ENCODE data around the gene RFX8.

RFX8 gene

DNA sequence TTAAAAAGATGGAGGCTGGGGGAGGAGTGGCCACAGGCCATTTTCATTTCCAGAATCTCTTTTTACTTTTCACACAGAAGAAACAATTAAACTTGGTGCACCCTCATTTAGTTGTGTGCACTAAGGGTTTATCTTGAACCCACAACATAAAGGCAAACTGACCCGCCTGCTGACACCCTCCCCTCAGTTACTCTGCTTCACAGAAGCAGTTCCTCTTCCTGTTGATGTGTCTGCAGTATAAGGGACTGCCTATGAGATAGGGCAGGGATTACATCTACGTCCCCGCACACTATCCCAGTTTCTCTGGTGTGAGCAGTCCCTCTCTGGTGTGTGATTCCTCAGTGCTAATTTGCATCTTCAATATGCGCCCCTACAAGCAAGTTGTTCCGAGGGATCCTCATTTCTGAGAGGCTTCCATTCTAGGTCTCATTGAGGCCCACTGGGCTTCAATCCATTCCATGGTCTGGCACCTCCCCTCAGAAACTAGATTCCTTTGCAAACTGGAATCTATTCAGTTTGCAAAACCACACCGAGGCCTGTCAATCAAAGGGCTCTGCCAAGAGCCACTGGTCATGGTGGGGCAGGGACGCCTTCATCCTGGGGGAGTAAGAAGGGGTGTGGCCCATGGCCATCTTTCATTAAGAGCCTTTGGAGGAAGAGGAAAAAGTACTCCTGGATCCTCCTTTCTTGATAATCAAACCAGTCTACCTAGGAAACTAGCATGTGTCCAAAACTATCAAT lies 99.9 kb downstream of the RFX8 start:
- no peak for DNase-seq (ENCODE audit: low read depth)
- no peak for TF ChIP-seq CTCF (IDR thresholded peaks at IDR 0.05; ENCODE audit: insufficient read depth, low read depth, low read length, missing control alignments)
- no peak overlapping the region for H3K4me3 ChIP-seq (ENCODE audit: low read depth, low read length)

- H3K4me3 ChIP-seq (ENCODE audit: low read depth, low read length): no peak overlapping the region
- no peak for DNase-seq (ENCODE audit: low read depth)
- no peak for TF ChIP-seq CTCF (IDR thresholded peaks at IDR 0.05; ENCODE audit: insufficient read depth, low read depth, low read length, missing control alignments)
Observed at GRCh38 chr2:101372792-101373191, 102.1 kb downstream of the RFX8 start.

- TF ChIP-seq CTCF (IDR thresholded peaks at IDR 0.05; ENCODE audit: insufficient read depth, low read depth, low read length, missing control alignments): no peak
- no peak for DNase-seq (ENCODE audit: low read depth)
- H3K4me3 ChIP-seq (ENCODE audit: low read depth, low read length): no peak overlapping the region
Observed at GRCh38 chr2:101371636-101372035, 103.3 kb downstream of the RFX8 start.

DNA sequence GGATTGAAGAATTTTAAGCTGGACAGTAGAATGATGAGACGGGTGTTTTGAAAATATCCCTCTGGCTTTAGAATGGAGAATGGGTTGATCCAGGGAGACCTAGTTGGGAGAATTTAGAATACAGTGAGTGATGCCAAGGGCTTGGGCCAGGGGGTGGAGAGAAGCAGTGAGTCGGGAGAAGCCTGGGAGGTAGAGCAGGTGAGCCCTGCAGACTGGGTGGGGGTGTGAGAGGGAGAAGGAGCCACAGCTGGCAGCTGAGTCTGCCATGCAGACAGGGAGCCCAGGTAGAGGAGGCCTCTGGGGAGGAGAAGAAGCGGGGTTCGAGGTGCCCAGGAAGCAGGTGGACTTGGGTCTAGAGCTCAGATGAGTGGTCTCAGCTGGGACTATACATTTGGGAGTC lies 105.8 kb downstream of the RFX8 start:
- TF ChIP-seq CTCF (IDR thresholded peaks at IDR 0.05; ENCODE audit: insufficient read depth, low read depth, low read length, missing control alignments): no peak
- DNase-seq (ENCODE audit: low read depth): no peak
- H3K4me3 ChIP-seq (ENCODE audit: low read depth, low read length): no peak overlapping the region

DNA sequence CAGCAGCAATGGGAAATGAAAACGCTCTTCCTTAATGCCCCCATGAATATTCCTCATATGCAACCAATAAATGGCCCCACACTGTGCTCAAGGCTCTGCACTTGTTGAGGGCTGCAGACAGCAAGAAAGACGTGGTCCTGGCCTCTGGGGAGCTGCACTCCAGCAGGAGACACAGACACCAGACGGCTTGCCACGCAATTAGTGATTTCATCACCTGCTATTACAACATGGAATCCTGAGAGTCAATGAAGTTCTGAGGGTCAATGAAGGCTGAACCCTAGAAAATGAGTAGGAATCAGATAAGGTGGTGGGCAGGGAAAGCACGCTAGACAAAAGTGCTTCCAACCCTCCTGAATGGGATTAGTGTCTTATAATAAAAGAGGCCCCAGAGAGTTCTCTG lies 106.5 kb downstream of the RFX8 start:
- no peak for DNase-seq (ENCODE audit: low read depth)
- no peak for TF ChIP-seq CTCF (IDR thresholded peaks at IDR 0.05; ENCODE audit: insufficient read depth, low read depth, low read length, missing control alignments)
- H3K4me3 ChIP-seq (ENCODE audit: low read depth, low read length): no peak overlapping the region

- no peak for TF ChIP-seq CTCF (IDR thresholded peaks at IDR 0.05; ENCODE audit: insufficient read depth, low read depth, low read length, missing control alignments)
- no peak overlapping the region for H3K4me3 ChIP-seq (ENCODE audit: low read depth, low read length)
- DNase-seq (ENCODE audit: low read depth): no peak
Observed at GRCh38 chr2:101367508-101367907, 107.4 kb downstream of the RFX8 start.

- H3K4me3 ChIP-seq (ENCODE audit: low read depth, low read length): no peak overlapping the region
- no peak for DNase-seq (ENCODE audit: low read depth)
- no peak for TF ChIP-seq CTCF (IDR thresholded peaks at IDR 0.05; ENCODE audit: insufficient read depth, low read depth, low read length, missing control alignments)
Observed at GRCh38 chr2:101364878-101365277, 110.0 kb downstream of the RFX8 start.

Data from GM12865 (cell line).